Measurements from ENCODE around the gene OCA2. TPM values are rescaled to one million over a fixed set of nuclear protein-coding genes. Genes with fewer than 3 reads are reported as not detected.

OCA2 gene
- total RNA-seq, 1 experiment from 2014 or later: 0.31 TPM

DNA sequence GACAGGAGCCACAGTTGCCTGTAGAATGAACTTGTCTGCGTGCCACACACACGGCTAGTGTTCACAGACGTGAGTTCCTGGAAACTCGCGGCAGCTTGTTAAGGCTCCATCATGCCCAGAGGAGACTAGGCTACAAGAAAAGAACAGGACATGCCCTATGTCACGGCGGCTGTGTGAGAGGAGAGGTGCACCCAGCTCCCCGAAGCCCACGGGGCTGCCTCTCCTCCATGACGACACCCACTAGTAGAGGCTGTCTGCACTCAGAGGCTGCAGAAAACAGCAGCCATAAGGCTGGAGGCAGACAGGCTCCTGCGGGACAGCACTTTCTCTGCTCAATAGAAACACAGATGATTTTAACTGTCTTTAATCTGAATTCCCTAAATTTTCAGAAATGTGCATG is 19.0 kb upstream of the OCA2 start:
- no peak overlapping the region for H3K27ac ChIP-seq (ENCODE audit: insufficient read length, low read depth, low read length)
- H4K20me1 ChIP-seq (ENCODE audit: control insufficient read depth, insufficient read depth, insufficient read length): no peaks in the 10 kb centered on the region
- H3K4ac ChIP-seq (ENCODE audit: low read depth, low read length): no peak overlapping the region
- no peak overlapping the region; a peak in 1 of 5 replicates for H3K4me3 Mint-ChIP-seq
- H3K79me2 ChIP-seq (ENCODE audit: insufficient read depth, low read length): no peaks in the 10 kb centered on the region
- no peak overlapping the region for H2BK5ac ChIP-seq (ENCODE audit: insufficient read length, low read length)
- H3K27me3 Mint-ChIP-seq (ENCODE audit: low read depth): peaks cover 1% of the 10 kb centered on the region; the same call in 1 of the 2 replicates
- H3K27me3 ChIP-seq (ENCODE audit: insufficient read depth, low read length): no peaks in the 10 kb centered on the region
- WGBS (ENCODE audit: extremely low coverage, insufficient read length, low lambda C conversion rate): no CpG with 5 or more reads among the region's 11 CpGs
- no peaks in the 10 kb centered on the region for H3K23me2 ChIP-seq (ENCODE audit: insufficient read length, low read depth, low read length, poor library complexity, severe bottlenecking)
- H2AFZ ChIP-seq (ENCODE audit: low read length): no peak overlapping the region
- H2AK5ac ChIP-seq (ENCODE audit: insufficient read length, low read length): no peak overlapping the region
- H3K23ac ChIP-seq (ENCODE audit: insufficient read length, low read depth, low read length): no peak overlapping the region
- no peak overlapping the region for H2BK120ac ChIP-seq (ENCODE audit: low read depth, low read length, poor library complexity, severe bottlenecking)
- no peak overlapping the region for H4K5ac ChIP-seq (ENCODE audit: insufficient read length, low read depth, low read length)
- no peaks in the 10 kb centered on the region for H3K4me1 Mint-ChIP-seq
- TF ChIP-seq, protein P1, sequence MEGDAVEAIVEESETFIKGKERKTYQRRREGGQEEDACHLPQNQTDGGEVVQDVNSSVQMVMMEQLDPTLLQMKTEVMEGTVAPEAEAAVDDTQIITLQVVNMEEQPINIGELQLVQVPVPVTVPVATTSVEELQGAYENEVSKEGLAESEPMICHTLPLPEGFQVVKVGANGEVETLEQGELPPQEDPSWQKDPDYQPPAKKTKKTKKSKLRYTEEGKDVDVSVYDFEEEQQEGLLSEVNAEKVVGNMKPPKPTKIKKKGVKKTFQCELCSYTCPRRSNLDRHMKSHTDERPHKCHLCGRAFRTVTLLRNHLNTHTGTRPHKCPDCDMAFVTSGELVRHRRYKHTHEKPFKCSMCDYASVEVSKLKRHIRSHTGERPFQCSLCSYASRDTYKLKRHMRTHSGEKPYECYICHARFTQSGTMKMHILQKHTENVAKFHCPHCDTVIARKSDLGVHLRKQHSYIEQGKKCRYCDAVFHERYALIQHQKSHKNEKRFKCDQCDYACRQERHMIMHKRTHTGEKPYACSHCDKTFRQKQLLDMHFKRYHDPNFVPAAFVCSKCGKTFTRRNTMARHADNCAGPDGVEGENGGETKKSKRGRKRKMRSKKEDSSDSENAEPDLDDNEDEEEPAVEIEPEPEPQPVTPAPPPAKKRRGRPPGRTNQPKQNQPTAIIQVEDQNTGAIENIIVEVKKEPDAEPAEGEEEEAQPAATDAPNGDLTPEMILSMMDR (conservative IDR thresholded peaks at IDR 0.05): no peak
- no peak overlapping the region for H3K27ac Mint-ChIP-seq
- no peak for DNase-seq
- H4K91ac ChIP-seq (ENCODE audit: insufficient read length, low read depth, low read length): no peak overlapping the region
- H3K9ac ChIP-seq (ENCODE audit: extremely low read depth, insufficient read length, low read length): no peak overlapping the region
- no peaks in the 10 kb centered on the region for H3K9me3 Mint-ChIP-seq
- no peak overlapping the region for H3K56ac ChIP-seq (ENCODE audit: insufficient read length, low read depth, low read length)
- H3K79me1 ChIP-seq (ENCODE audit: insufficient read depth, low read depth, low read length, poor library complexity, severe bottlenecking): no peaks in the 10 kb centered on the region
- no peaks in the 10 kb centered on the region for H3K9me3 ChIP-seq (ENCODE audit: control insufficient read depth, low read depth, low read length)
- no peak overlapping the region for H2BK12ac ChIP-seq (ENCODE audit: insufficient read length, low read depth, low read length)
- H3K14ac ChIP-seq (ENCODE audit: insufficient read depth, low read length): no peak overlapping the region; the same call in 1 of the 2 replicates
- H3K18ac ChIP-seq (ENCODE audit: insufficient read length, low read depth, low read length): no peak overlapping the region
- H3K4me1 ChIP-seq (ENCODE audit: insufficient read depth, low read length): no peaks in the 10 kb centered on the region
- no peak overlapping the region for H3T11ph ChIP-seq (ENCODE audit: low read length)
- no peak overlapping the region for H4K8ac ChIP-seq (replicated peaks; ENCODE audit: insufficient read length, low read depth, low read length)
- no peak overlapping the region for H2BK20ac ChIP-seq (ENCODE audit: low read depth, low read length, poor library complexity, severe bottlenecking)
- H3K4me2 ChIP-seq (ENCODE audit: insufficient read depth, insufficient read length, low read length): no peak overlapping the region
- H3K36me3 Mint-ChIP-seq (ENCODE audit: insufficient read depth in 1 of 3, low read depth in 3 of 3): peaks cover 58 to 80% (median 73%) of the 10 kb centered on the region in 3 experiments
- H2BK15ac ChIP-seq (ENCODE audit: low read depth, low read length): no peak overlapping the region

Measured in H9 (cell line).